Measurements from ENCODE around the gene ZFHX2.

Gene ZFHX2

DNA sequence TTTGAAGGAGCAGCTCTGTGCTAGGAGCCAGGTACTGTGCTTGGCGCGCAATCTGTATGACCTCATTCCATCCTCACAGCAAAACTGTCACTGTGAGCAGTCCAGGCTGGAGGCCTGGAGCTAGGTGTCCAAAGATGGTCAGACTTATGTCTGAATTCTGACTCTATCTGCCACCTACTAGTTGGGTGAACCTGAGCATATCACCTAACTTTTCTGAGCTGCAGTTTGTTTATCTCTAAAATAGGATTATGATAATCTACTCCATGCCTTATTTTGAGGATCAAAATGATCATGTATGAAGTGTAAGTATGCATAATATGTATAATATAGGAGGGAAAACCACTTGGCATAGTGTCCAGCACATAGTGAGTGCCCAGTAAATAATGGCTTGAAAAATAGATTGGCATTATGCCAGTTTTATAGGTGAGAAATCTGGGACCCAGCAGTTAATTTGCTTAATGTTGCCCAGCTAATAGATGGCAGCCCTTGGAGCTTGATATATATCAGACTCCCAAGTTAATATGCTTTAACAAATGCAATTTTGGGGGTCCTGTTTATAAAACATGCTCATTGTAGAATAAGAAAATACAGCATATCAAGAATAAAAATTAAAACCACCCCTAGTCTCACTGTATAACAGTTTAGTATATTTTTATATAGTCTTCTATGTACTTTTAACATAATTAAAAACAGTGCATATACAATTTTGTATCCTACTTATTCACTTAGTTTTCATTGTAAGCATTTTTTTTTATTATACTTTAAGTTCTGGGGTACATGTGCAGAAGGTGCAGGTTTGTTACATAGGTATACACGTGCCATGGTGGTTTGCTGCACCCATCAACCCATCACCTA, 31.6 kb upstream of the ZFHX2 start:
- H3K9me3 ChIP-seq (ENCODE audit: control insufficient read depth in 2 of 2, low read length in 2 of 2) = no peaks in the 10 kb centered on the region
- no peak overlapping the region for H3K27ac ChIP-seq (ENCODE audit: low read length)
- H3K4me3 ChIP-seq (ENCODE audit: low read length in 2 of 2) = no peak overlapping the region
- no peaks in the 10 kb centered on the region for H3K36me3 ChIP-seq (ENCODE audit: control insufficient read depth in 2 of 2, insufficient read depth in 2 of 2, low read length in 2 of 2)
- no peak overlapping the region for H3K9ac ChIP-seq (ENCODE audit: low read length in 2 of 2)
- H3K27me3 ChIP-seq (ENCODE audit: control insufficient read depth in 1 of 2, insufficient read depth in 2 of 2, low read length in 2 of 2) = peaks cover 11 to 12% of the 10 kb centered on the region in 2 donors
- H3K4me1 ChIP-seq (ENCODE audit: control insufficient read depth, insufficient read depth, low read length) = no peaks in the 10 kb centered on the region

DNA sequence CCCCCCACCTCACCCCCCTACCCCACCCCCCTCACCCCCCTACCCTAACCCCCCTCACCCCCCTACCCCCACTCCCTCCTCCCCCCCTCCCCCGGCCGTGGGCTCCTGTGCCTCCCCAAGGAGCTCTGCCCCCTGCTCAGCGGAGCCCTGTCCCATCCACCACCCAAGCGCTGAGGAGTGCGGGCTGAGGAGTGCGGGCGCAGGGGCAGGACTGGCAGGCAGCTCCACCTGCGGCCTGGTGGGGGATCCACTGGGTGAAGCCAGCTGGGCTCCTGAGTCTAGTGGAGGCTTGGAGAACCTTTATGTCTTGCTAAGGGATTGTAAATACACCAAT, 29.4 kb upstream of the ZFHX2 start:
- Histone ChIP-seq H3K36me3 (ENCODE audit: control insufficient read depth in 2 of 2, insufficient read depth in 2 of 2, low read length in 2 of 2) (no peaks in the 10 kb centered on the region), H3K9me3 (ENCODE audit: control insufficient read depth in 2 of 2, low read length in 2 of 2) (no peaks in the 10 kb centered on the region), H3K4me3 (ENCODE audit: low read length in 2 of 2) (no peak overlapping the region), H3K27me3 (ENCODE audit: control insufficient read depth in 1 of 2, insufficient read depth in 2 of 2, low read length in 2 of 2) (peaks cover 20 to 31% of the 10 kb centered on the region in 2 donors), H3K27ac (ENCODE audit: low read length) (no peak overlapping the region), H3K4me1 (ENCODE audit: control insufficient read depth, insufficient read depth, low read length) (peaks cover 10% of the 10 kb centered on the region), H3K9ac (ENCODE audit: low read length in 2 of 2) (no peak overlapping the region)

DNA sequence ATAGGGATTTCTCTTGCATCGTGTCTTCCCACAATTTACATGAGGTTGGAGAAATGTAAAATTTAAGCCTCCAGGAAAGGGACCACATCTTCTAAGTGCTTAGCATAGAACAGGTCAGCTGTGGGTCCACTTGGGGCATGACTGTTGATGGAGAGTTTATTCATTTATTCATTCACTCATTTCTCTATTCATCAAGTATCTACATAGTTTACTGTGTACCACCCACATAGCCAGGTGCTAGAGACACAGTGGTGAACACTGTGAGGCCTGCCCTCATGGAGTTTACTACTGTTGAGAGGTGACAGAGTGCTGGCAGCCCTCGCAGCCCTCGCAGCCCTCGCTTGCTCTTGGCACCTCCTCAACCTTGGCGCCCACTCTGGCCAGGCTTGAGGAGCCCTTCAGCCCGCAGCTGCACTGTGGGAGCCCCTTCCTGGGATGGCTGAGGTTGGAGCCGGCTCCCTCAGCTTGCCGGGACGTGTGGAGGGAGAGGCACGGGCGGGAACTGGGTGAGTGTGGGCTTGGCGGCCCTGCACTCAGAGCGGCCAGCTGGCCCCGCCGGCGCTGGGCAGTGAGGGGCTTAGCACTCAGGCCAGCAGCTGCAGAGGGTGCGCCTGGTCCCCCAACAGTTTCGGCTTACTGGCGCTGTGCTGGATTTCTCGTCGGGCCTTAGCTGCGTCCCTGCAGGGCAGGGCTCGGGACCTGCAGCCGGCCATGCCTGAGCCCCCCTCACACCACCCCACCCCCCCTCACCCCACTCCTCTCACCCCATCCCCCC, 28.8 kb upstream of the ZFHX2 start:
- no peak overlapping the region for H3K4me3 ChIP-seq (ENCODE audit: low read length in 2 of 2)
- peaks cover 10% of the 10 kb centered on the region for H3K4me1 ChIP-seq (ENCODE audit: control insufficient read depth, insufficient read depth, low read length)
- H3K9ac ChIP-seq (ENCODE audit: low read length in 2 of 2) = no peak overlapping the region
- H3K27me3 ChIP-seq (ENCODE audit: control insufficient read depth in 1 of 2, insufficient read depth in 2 of 2, low read length in 2 of 2) = peaks cover 25 to 37% of the 10 kb centered on the region in 2 donors
- H3K27ac ChIP-seq (ENCODE audit: low read length) = no peak overlapping the region
- H3K36me3 ChIP-seq (ENCODE audit: control insufficient read depth in 2 of 2, insufficient read depth in 2 of 2, low read length in 2 of 2) = no peaks in the 10 kb centered on the region
- no peaks in the 10 kb centered on the region for H3K9me3 ChIP-seq (ENCODE audit: control insufficient read depth in 2 of 2, low read length in 2 of 2)

DNA sequence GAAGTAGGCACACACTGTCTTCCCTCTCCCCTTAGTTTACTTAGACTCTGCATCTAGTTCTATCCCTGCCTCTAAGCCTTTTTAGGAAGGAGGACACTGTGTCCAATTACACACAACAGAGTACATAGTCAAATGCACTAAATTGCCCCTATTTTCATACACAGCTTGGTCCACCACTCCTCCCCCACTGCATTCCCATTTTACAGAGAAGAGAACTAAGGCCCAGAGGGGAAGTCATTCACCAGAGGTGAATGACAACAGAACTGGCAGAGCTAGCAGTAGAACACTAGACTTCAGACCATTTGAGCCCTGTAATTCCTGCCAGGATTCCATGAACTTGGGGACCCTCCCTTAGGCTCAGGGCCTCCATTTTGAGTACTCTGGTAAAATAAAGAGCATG, 28.2 kb upstream of the ZFHX2 start:
- no peak overlapping the region for H3K4me3 ChIP-seq (ENCODE audit: low read length in 2 of 2)
- H3K9ac ChIP-seq (ENCODE audit: low read length in 2 of 2) = no peak overlapping the region
- H3K27ac ChIP-seq (ENCODE audit: low read length) = no peak overlapping the region
- no peaks in the 10 kb centered on the region for H3K36me3 ChIP-seq (ENCODE audit: control insufficient read depth in 2 of 2, insufficient read depth in 2 of 2, low read length in 2 of 2)
- H3K27me3 ChIP-seq (ENCODE audit: control insufficient read depth in 1 of 2, insufficient read depth in 2 of 2, low read length in 2 of 2) = peaks cover 31 to 43% of the 10 kb centered on the region in 2 donors
- H3K4me1 ChIP-seq (ENCODE audit: control insufficient read depth, insufficient read depth, low read length) = peaks cover 10% of the 10 kb centered on the region
- no peaks in the 10 kb centered on the region for H3K9me3 ChIP-seq (ENCODE audit: control insufficient read depth in 2 of 2, low read length in 2 of 2)

DNA sequence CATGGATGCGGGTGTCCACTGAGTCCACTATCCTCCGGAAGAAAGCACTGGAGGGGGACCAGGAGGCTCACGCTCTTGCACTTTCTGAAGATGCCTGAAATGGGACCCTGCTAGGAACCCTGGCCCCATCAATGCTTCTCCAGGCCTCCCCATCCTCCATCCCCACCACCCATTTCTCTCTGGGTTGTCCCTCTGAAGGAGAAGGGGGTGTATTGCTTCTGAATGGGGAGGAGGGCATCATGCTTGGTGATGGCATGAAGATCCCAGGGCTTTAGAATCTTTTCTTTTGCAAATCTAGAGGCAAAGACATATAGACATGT, 27.7 kb upstream of the ZFHX2 start:
- Histone ChIP-seq H3K27me3 (ENCODE audit: control insufficient read depth in 1 of 2, insufficient read depth in 2 of 2, low read length in 2 of 2) (peaks cover 33 to 44% of the 10 kb centered on the region in 2 donors), H3K36me3 (ENCODE audit: control insufficient read depth in 2 of 2, insufficient read depth in 2 of 2, low read length in 2 of 2) (no peaks in the 10 kb centered on the region)

DNA sequence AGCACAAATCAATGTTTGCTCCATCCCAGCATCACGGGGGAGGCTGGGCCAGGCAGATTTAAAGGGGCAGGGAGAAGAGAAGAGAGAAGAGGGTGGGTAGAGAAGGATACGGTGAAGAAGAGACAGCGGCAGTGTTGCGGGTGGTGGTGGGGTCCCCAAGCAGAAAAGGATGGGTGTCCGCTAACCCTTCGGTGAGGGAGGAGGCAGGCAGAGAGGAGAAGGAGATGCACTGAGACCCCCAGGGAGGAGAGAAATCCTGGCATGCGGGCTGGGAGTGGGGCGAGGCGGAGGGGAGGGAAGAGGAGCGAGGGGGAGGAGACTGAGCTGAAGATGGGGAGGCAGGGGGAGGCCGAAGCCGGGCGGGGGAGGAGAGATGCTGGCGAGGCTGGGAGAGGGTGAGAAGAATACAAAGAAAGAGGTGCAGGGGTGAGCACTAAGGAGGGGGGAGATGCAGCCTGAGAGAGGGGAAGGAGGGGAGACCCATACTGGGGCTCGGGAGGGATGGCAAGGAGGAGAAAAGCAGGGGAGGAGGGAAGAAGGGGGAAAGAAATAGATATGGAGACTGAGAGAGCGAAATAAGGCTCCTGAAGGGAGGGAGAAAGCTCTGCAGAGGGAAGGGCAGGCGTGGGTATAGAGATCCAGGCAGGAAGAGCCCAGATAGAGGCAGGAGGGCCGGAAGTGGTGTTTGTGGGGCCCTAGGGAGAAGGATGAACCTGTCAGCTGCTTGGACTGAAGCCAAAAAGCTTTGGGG, 27.2 kb upstream of the ZFHX2 start, which contains the start of gene JPH4:
Gene JPH4, minus strand, starts transcription at position 231 of the 751 bp plus-strand sequence. CDS start 1,337 bp downstream, outside the sequence.
- Histone ChIP-seq H3K36me3 (ENCODE audit: control insufficient read depth in 2 of 2, insufficient read depth in 2 of 2, low read length in 2 of 2) (no peaks in the 10 kb centered on the region), H3K27ac (ENCODE audit: low read length) (no peak within 1 kb of the TSS), H3K4me3 (ENCODE audit: low read length in 2 of 2) (no peak within 1 kb of the TSS), H3K9ac (ENCODE audit: low read length in 2 of 2) (no peak within 1 kb of the TSS), H3K27me3 (ENCODE audit: control insufficient read depth in 1 of 2, insufficient read depth in 2 of 2, low read length in 2 of 2) (peaks cover 33 to 45% of the 10 kb centered on the region in 2 donors), H3K4me1 (ENCODE audit: control insufficient read depth, insufficient read depth, low read length) (peaks cover 10% of the 10 kb centered on the region), H3K9me3 (ENCODE audit: control insufficient read depth in 2 of 2, low read length in 2 of 2) (no peaks in the 10 kb centered on the region)

More for the DNA sequence above, 27.7 kb upstream of the ZFHX2 start:
- Histone ChIP-seq H3K4me3 (ENCODE audit: low read length in 2 of 2) (no peak overlapping the region), H3K4me1 (ENCODE audit: control insufficient read depth, insufficient read depth, low read length) (peaks cover 10% of the 10 kb centered on the region), H3K27ac (ENCODE audit: low read length) (no peak overlapping the region), H3K9ac (ENCODE audit: low read length in 2 of 2) (no peak overlapping the region), H3K9me3 (ENCODE audit: control insufficient read depth in 2 of 2, low read length in 2 of 2) (no peaks in the 10 kb centered on the region)

DNA sequence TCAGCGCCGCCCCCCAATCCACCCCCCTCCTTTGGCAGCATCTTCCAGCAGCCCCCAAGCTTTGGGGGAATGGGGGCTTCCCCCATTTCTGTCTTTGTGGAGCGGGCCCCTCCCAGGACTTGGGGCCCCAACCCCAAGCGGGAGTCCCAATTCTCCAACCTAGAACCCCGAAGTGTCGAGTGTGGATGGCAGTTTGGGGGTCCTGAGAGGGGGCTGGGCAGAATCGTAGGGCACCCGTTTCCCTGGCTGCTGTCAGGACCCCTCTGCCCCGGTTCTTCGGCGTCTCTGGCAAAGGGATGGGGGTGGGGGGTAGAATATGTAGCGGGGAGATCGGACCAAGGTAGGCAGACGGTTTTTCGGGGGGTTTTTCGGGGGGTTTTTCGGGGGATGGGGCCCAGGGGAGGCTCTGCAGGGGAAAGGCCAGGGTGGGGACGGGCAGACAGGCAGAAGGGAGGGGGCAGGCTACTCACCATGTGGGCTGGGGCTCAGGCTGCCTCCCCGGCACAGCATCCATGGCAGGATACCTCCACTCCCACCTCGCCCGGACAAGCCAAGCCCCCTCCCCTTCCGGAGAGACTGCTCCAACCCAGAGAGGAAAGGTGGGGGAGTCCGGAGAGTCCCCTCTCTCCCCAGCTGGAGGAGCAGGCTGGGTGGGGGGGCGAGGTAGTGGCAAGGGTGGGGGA, 26.3 kb upstream of the ZFHX2 start:
- peaks cover 10% of the 10 kb centered on the region for H3K4me1 ChIP-seq (ENCODE audit: control insufficient read depth, insufficient read depth, low read length)
- no peaks in the 10 kb centered on the region for H3K9me3 ChIP-seq (ENCODE audit: control insufficient read depth in 2 of 2, low read length in 2 of 2)
- no peaks in the 10 kb centered on the region for H3K36me3 ChIP-seq (ENCODE audit: control insufficient read depth in 2 of 2, insufficient read depth in 2 of 2, low read length in 2 of 2)
- H3K9ac ChIP-seq (ENCODE audit: low read length in 2 of 2) = no peak overlapping the region
- H3K4me3 ChIP-seq (ENCODE audit: low read length in 2 of 2) = no peak overlapping the region
- H3K27ac ChIP-seq (ENCODE audit: low read length) = no peak overlapping the region
- peaks cover 41 to 52% of the 10 kb centered on the region in 2 donors for H3K27me3 ChIP-seq (ENCODE audit: control insufficient read depth in 1 of 2, insufficient read depth in 2 of 2, low read length in 2 of 2)

DNA sequence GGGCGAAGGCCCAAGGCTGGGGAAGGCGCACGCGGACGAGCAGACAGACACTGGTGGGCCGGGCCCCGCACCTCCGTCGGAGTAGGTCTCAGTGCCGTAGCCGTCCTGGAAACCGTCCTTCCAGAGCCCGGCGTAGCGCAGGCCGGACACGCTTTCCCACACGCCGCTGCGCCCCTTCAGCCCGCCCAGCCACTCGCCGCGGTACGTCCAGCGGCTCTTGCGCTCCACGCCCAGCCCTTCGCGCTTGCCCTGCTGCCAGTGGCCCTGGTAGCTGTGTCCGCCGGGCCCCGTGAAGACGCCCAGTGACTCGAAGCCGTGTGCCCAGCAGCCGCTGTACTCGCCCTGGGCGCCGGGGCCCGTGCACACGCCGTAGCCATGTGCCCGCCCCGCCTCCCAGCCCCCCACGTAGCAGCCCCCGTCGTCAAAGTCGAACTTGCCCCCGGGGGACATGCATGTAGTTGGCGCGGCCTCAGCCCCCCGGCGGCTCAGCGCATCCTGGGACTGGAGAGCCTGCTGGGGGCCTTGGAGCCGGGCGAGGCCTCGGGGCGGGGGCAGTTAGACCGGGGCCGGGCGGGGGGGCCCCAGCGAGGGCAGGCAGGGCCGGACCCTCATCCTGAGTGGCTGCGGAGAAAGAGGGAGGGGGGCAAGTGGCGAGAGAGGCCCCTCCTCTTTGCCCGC, 25.6 kb upstream of the ZFHX2 start:
- Histone ChIP-seq H3K27ac (ENCODE audit: low read length) (no peak overlapping the region), H3K9me3 (ENCODE audit: control insufficient read depth in 2 of 2, low read length in 2 of 2) (no peaks in the 10 kb centered on the region), H3K4me1 (ENCODE audit: control insufficient read depth, insufficient read depth, low read length) (peaks cover 10% of the 10 kb centered on the region), H3K9ac (ENCODE audit: low read length in 2 of 2) (no peak overlapping the region), H3K27me3 (ENCODE audit: control insufficient read depth in 1 of 2, insufficient read depth in 2 of 2, low read length in 2 of 2) (peaks cover 47 to 52% of the 10 kb centered on the region in 2 donors), H3K36me3 (ENCODE audit: control insufficient read depth in 2 of 2, insufficient read depth in 2 of 2, low read length in 2 of 2) (no peaks in the 10 kb centered on the region), H3K4me3 (ENCODE audit: low read length in 2 of 2) (peak overlapping the region in 1 of 2 donors; percentile 47)

DNA sequence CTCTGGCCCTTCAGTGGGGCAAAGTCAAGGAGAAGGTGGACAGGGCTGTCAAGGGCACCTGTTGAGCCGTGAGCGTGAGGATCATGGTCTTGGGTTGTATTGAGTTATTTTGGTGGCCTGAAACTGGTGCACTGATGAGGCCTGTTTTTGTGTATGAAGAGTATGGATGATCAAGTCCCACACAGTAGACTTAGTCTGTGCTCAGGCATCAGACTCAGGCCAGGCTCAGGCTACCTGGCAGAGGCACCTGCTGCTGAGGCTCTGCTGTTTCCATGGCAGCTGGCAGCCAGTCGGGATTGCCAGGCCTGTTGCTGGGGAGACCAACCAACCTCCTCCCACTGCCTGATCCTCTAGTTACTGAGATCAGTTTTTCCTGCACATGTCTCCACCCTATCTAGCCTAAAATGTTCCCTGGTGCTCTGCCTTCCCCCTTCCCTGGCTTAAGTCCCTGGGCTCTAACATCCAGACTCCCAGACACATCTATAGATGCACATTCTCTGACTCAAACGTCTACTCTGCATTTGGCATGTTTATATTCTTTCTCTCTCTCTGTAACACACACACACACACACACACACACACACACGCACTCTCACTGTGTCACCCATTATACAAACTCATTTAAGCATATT, 21.9 kb upstream of the ZFHX2 start:
- Histone ChIP-seq H3K4me1 (ENCODE audit: control insufficient read depth, insufficient read depth, low read length) (peaks cover 10% of the 10 kb centered on the region), H3K9me3 (ENCODE audit: control insufficient read depth in 2 of 2, low read length in 2 of 2) (no peaks in the 10 kb centered on the region), H3K36me3 (ENCODE audit: control insufficient read depth in 2 of 2, insufficient read depth in 2 of 2, low read length in 2 of 2) (no peaks in the 10 kb centered on the region), H3K9ac (ENCODE audit: low read length in 2 of 2) (no peak overlapping the region), H3K4me3 (ENCODE audit: low read length in 2 of 2) (no peak overlapping the region), H3K27ac (ENCODE audit: low read length) (no peak overlapping the region), H3K27me3 (ENCODE audit: control insufficient read depth in 1 of 2, insufficient read depth in 2 of 2, low read length in 2 of 2) (peaks cover 41 to 46% of the 10 kb centered on the region in 2 donors)

All from stomach smooth muscle (tissue), 2 donors.